DND-41 (cell line): ENCODE measurements around the gene ADIPOR1.
"Not testable (repeated sequence)": the region's sequence is repeated elsewhere in the genome, so short reads cannot be mapped to it uniquely, and the experiment has no call there.

ENCODE experiments used
- ATAC-seq: fragments of 200-7000 bp; cut with Tn5 transposase; 3 replicates; pipeline ENCODE4 v1.9.1; 2021; ENCODE audit warnings: low read depth; ENCODE audit not compliant: insufficient read depth
- DNase-seq: peaks from one replicate; pipeline ENCODE4 v3.0.0-alpha.2; 2020
- H2AFZ ChIP-seq: 2 replicates; pipeline ENCODE4 v1.6.0; 2012; ENCODE audit warnings: low read depth, low read length
- H3K27ac ChIP-seq: 2 replicates; pipeline ENCODE4 v1.5.1; 2012; ENCODE audit warnings: low read length, inconsistent platforms
- H3K27me3 ChIP-seq: fragments of 200-600 bp; sonication (generic); 2 replicates; pipeline ENCODE4 v1.6.0; 2012; ENCODE audit warnings: low read length, mild to moderate bottlenecking, inconsistent platforms; ENCODE audit not compliant: insufficient read depth, poor library complexity
- H3K36me3 ChIP-seq: 2 replicates; pipeline ENCODE4 v1.5.1; 2012; ENCODE audit warnings: low read length, inconsistent platforms; ENCODE audit not compliant: insufficient read depth
- H3K4me1 ChIP-seq: 2 replicates; pipeline ENCODE4 v1.5.1; 2012; ENCODE audit warnings: mild to moderate bottlenecking, low read length; ENCODE audit not compliant: insufficient read depth
- H3K4me2 ChIP-seq: 2 replicates; pipeline ENCODE4 v1.6.0; 2012; ENCODE audit warnings: mild to moderate bottlenecking, moderate library complexity, low read length, inconsistent platforms; ENCODE audit not compliant: insufficient read depth
- H3K4me3 ChIP-seq, 2 experiments: fragments of 200-600 bp in 1 of 2; shearing (Covaris generic) in 1 of 2; 2 replicates each; pipeline ENCODE4 v1.5.1; 2012 to 2016; ENCODE audit warnings: inconsistent platforms in 2 of 2, low read length in 2 of 2, mild to moderate bottlenecking in 2 of 2, low read depth in 1 of 2, moderate library complexity in 1 of 2
- H3K79me2 ChIP-seq: 2 replicates; pipeline ENCODE4 v1.6.0; 2012; ENCODE audit warnings: low read length, inconsistent platforms; ENCODE audit not compliant: insufficient read depth
- H3K9ac ChIP-seq: 2 replicates; pipeline ENCODE4 v1.6.0; 2012; ENCODE audit warnings: low read depth, mild to moderate bottlenecking, inconsistent platforms, low read length, moderate library complexity
- H3K9me3 ChIP-seq: 2 replicates; pipeline ENCODE4 v1.5.1; 2012; ENCODE audit warnings: low read length, moderate library complexity, mild to moderate bottlenecking, inconsistent platforms; ENCODE audit not compliant: insufficient read depth, severe bottlenecking
- H4K20me1 ChIP-seq: 2 replicates; pipeline ENCODE4 v1.6.0; 2012; ENCODE audit warnings: low read length; ENCODE audit not compliant: insufficient read depth
- EZH2 ChIP-seq: IDR thresholded peaks from 3 replicates; pipeline ENCODE4 v1.6.1; 2012; ENCODE audit warnings: borderline replicate concordance, low read depth, mild to moderate bottlenecking, moderate library complexity, low read length, inconsistent platforms; ENCODE audit not compliant: severe bottlenecking
- TF ChIP-seq, protein P1 (sequence below): IDR thresholded peaks from 2 replicates; pipeline ENCODE4 v1.5.1; 2012; ENCODE audit warnings: borderline replicate concordance, low read length, moderate library complexity, mild to moderate bottlenecking; ENCODE audit not compliant: poor library complexity, severe bottlenecking; ENCODE audit errors: extremely low read depth

ADIPOR1 gene

DNA sequence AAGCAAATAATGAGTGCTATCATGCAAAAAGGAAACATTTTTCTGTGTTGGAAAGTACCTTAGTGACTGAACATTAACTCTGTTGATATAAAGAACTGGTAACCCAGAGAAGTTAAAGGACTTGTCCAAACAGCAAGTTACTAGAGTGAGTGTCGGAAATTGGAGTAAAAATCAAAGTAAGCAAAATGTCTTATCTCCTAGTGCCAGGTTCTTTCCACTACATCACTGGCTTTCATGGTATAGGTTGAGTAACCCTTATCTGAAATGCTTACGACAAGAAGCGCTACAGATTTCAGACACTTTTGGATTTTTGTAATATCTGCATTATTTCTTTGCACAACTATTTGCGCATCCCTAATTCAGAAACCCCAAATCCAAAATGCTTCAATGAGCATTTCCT lies 52.8 kb downstream of the ADIPOR1 start:
- H3K9me3 ChIP-seq, result no peaks in the 10 kb centered on the region
- TF ChIP-seq, protein P1, sequence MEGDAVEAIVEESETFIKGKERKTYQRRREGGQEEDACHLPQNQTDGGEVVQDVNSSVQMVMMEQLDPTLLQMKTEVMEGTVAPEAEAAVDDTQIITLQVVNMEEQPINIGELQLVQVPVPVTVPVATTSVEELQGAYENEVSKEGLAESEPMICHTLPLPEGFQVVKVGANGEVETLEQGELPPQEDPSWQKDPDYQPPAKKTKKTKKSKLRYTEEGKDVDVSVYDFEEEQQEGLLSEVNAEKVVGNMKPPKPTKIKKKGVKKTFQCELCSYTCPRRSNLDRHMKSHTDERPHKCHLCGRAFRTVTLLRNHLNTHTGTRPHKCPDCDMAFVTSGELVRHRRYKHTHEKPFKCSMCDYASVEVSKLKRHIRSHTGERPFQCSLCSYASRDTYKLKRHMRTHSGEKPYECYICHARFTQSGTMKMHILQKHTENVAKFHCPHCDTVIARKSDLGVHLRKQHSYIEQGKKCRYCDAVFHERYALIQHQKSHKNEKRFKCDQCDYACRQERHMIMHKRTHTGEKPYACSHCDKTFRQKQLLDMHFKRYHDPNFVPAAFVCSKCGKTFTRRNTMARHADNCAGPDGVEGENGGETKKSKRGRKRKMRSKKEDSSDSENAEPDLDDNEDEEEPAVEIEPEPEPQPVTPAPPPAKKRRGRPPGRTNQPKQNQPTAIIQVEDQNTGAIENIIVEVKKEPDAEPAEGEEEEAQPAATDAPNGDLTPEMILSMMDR, result no peak
- no peak for TF ChIP-seq EZH2
- H3K9ac ChIP-seq, result no peak overlapping the region
- peaks cover 72% of the 10 kb centered on the region for H3K36me3 ChIP-seq
- H3K4me2 ChIP-seq, result no peak overlapping the region
- H3K27ac ChIP-seq, result no peak overlapping the region
- H3K4me3 ChIP-seq, result no peak overlapping the region
- H3K4me1 ChIP-seq, result no peaks in the 10 kb centered on the region
- no peak overlapping the region for H2AFZ ChIP-seq
- no peaks in the 10 kb centered on the region for H3K79me2 ChIP-seq
- no peaks in the 10 kb centered on the region for H4K20me1 ChIP-seq
- no peak for DNase-seq
- no peaks in the 10 kb centered on the region for H3K27me3 ChIP-seq
- ATAC-seq, result no peak

DNA sequence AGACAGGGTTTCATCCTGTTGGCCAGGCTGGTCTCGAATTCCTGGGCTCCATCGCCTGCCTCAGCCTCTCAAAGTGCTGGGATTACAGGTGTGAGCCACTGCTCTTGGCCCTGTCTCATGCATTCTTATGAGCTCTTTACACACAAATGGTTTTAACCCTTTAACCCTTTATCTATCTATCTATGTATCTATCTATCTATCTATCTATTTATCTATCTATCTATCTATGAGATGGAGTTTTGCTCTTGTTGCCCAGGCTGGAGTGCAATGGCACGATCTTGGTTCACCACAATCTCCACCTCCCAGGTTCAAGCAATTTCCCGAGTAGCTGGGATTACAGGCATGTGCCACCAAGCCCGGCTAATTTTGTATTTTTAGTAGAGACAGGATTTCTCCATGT lies 54.3 kb downstream of the ADIPOR1 start:
- not testable (repeated sequence) for DNase-seq, H3K4me2 ChIP-seq, H3K27me3 ChIP-seq, H3K4me1 ChIP-seq, ATAC-seq, H4K20me1 ChIP-seq, H2AFZ ChIP-seq, H3K27ac ChIP-seq, H3K9ac ChIP-seq, H3K4me3 ChIP-seq, H3K9me3 ChIP-seq, H3K79me2 ChIP-seq
- H3K36me3 ChIP-seq, result peaks cover 64% of the 10 kb centered on the region

DNA sequence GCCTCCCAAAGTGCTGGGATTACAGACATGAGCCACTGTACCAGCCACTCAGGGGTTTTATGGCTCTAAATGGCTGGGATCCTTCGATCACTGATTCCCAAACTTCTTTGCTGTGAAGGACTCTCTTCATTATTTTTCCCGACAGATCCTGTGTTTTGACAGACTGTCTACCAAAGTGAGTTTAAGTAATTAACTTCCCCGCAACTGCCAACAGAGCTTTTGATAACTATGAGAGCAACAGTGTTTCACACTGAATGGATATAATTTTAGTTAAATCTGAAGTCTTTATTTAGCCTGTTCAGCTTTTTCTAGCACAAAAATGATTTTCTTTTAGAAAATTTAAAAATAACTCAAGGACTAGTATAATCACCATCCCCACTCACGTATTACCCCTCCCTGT lies 56.6 kb downstream of the ADIPOR1 start:
- Histone ChIP-seq H4K20me1 (no peaks in the 10 kb centered on the region), H3K9ac (no peak overlapping the region), H3K4me3 (no peak overlapping the region), H3K4me2 (no peak overlapping the region), H2AFZ (no peak overlapping the region), H3K27me3 (no peaks in the 10 kb centered on the region), H3K36me3 (peaks cover 66% of the 10 kb centered on the region), H3K4me1 (no peaks in the 10 kb centered on the region), H3K27ac (no peak overlapping the region), H3K79me2 (no peaks in the 10 kb centered on the region), H3K9me3 (no peaks in the 10 kb centered on the region)
- ATAC-seq, result no peak
- DNase-seq, result no peak
- no peak for TF ChIP-seq EZH2
- TF ChIP-seq, protein P1, result no peak

DNA sequence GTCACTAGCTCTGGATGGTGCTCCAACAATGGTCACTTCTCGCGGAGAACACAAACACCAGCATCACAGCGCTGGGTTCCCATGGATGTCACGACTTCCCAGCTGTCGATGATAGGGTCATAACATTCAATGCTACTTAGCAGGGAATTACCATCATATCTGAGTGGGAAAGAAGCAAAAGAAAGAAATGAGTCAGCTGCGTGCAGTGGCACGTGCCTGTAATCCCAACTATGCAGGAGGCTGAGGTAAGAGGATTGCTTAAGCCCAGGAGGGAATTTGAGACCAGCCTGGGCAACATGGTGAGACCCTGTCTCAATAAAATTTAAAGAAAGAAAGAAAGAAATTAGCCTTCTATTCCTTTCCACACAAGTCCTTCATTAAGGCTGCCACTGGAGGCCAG lies 65.6 kb downstream of the ADIPOR1 start:
- Histone ChIP-seq H3K27me3 (no peaks in the 10 kb centered on the region), H3K9me3 (no peaks in the 10 kb centered on the region), H2AFZ (no peak overlapping the region), H3K27ac (no peak overlapping the region), H3K4me2 (no peak overlapping the region), H3K9ac (no peak overlapping the region), H3K4me3 (no peak overlapping the region), H3K4me1 (peaks cover 17% of the 10 kb centered on the region), H4K20me1 (no peaks in the 10 kb centered on the region), H3K79me2 (peaks cover 11% of the 10 kb centered on the region), H3K36me3 (peaks cover 62% of the 10 kb centered on the region)
- no peak for TF ChIP-seq EZH2
- TF ChIP-seq, protein P1, result no peak
- ATAC-seq (no peak), DNase-seq (no peak)
